ENCODE results near the gene SHH.

DNA sequence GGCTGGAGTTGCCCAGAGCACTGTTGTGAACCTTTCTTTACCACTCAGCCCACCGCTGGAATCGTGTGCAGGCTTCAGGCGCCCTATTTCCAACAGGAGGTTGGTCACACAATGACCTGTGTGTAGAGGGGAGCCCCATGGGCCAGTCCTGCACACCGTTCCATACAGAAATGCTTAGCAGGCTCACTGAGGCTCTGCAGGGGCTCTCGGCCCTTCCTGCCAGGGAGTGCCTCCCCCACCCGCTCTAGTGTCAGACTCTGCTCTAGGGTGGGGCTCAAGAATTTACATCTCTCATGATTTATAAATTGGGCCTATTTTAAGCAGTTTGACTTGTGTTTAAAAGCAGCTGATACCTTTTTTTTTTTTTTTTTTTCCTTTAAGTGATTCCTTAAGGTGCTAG lies 42.0 kb downstream of the SHH start:
- TF ChIP-seq, protein P1, sequence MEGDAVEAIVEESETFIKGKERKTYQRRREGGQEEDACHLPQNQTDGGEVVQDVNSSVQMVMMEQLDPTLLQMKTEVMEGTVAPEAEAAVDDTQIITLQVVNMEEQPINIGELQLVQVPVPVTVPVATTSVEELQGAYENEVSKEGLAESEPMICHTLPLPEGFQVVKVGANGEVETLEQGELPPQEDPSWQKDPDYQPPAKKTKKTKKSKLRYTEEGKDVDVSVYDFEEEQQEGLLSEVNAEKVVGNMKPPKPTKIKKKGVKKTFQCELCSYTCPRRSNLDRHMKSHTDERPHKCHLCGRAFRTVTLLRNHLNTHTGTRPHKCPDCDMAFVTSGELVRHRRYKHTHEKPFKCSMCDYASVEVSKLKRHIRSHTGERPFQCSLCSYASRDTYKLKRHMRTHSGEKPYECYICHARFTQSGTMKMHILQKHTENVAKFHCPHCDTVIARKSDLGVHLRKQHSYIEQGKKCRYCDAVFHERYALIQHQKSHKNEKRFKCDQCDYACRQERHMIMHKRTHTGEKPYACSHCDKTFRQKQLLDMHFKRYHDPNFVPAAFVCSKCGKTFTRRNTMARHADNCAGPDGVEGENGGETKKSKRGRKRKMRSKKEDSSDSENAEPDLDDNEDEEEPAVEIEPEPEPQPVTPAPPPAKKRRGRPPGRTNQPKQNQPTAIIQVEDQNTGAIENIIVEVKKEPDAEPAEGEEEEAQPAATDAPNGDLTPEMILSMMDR (conservative IDR thresholded peaks at IDR 0.05; ENCODE audit: low read length): no peak
- TF ChIP-seq EZH2phosphoT487 (IDR thresholded peaks at IDR 0.05; ENCODE audit: borderline replicate concordance): no peak

Data from Loucy (cell line).